Adrenal gland (tissue), 12 donors: ENCODE data around the gene SEMA5A. TPM values are rescaled to one million over a fixed set of nuclear protein-coding genes. Genes with fewer than 3 reads are reported as not detected.

Source experiments
- DNase-seq, 7 donors: peaks; one replicate each; pipeline ENCODE4 v3.0.0-alpha.2; 2019 to 2020
- H3K27ac ChIP-seq, 5 donors: fragments of 200-600 bp; sonication (generic) in 4 of 5; 1 replicate in 3 of 5; 2 replicates in 2 of 5; pipeline versions ENCODE4 v1.5.1 to v1.8.0; 2016 to 2020; ENCODE audit warnings: mild to moderate bottlenecking in 1 of 5
- H3K27me3 ChIP-seq: fragments of 200-600 bp; 2 replicates; pipeline ENCODE4 v1.8.0; 2021
- H3K36me3 ChIP-seq, 2 donors: fragments of 200-600 bp; replicated peaks in 1 of 2; 1 replicate in 1 of 2; 2 replicates in 1 of 2; pipeline versions ENCODE4 v1.5.1 to v1.8.0; 2018 to 2022
- H3K4me1 ChIP-seq, 2 donors: fragments of 200-600 bp; replicated peaks in 1 of 2; 1 replicate in 1 of 2; 2 replicates in 1 of 2; pipeline versions ENCODE4 v1.5.1 to v1.8.0; 2018 to 2021
- H3K4me3 ChIP-seq, 4 donors: fragments of 200-600 bp; sonication (generic) in 3 of 4; one replicate each; pipeline ENCODE4 v1.5.1; 2016 to 2018
- H3K9me3 ChIP-seq, 3 donors: fragments of 200-600 bp; sonication (generic) in 1 of 3; replicated peaks in 1 of 3; 1 replicate in 2 of 3; 2 replicates in 1 of 3; pipeline versions ENCODE4 v1.5.1 to v1.8.0; 2016 to 2021
- CTCF ChIP-seq, 6 experiments: fragments of 450-650 bp in 4 of 6; fragments of 200-600 bp in 2 of 6; sonication (generic) in 1 of 6; IDR thresholded peaks; 1 replicate in 5 of 6; 2 replicates in 1 of 6; pipeline versions ENCODE4 v1.5.1 to v1.8.0; 2016 to 2021; ENCODE audit warnings: antibody characterized with exemption in 6 of 6, mild to moderate bottlenecking in 2 of 6, moderate library complexity in 1 of 6
- POLR2A ChIP-seq, 2 donors: fragments of 450-650 bp; IDR thresholded peaks; one replicate each; pipeline ENCODE4 v1.6.1; 2017; ENCODE audit warnings: antibody characterized with exemption in 2 of 2, mild to moderate bottlenecking in 2 of 2, moderate library complexity in 1 of 2
- WGBS, 4 donors: extraction: QIAGEN DNeasy Blood & Tissue Kit in 2 of 4; methylation state at CpG; one replicate each; pipeline versions ENCODE4 v1.1.5 to v1.1.7; 2013 to 2017; 5-methylcytosine and 5-hydroxymethylcytosine counted together
- intact Hi-C, 2 donors: fragments of 100-400 bp; cut with DNase I; formaldehyde crosslinking; loops; one replicate each; pipeline versions ENCODE4 v1.14.1 to v1.15.0; 2022 to 2023
- polyA plus RNA-seq, 3 donors: library from polyadenylated mRNA; stranded (reverse); fragments of 200-250 nt in 2 of 3; fragments of 350-450 nt in 1 of 3; fragmentation: Illumina TruSeq in 1 of 3; extraction: RNeasy Lipid Tissue Mini Kit (QIAGEN cat#74804) in 1 of 3; gene quantifications; one replicate each; pipeline ENCODE4 v1.2.3, GENCODE V29; 2013 to 2014
- total RNA-seq, 9 donors: library from RNA; depleted of rRNA in 4 of 9; stranded (reverse); fragments of >200 nt in 4 of 9; fragments of 120-200 nt in 1 of 9; fragmentation: NEBNext Ultra II Directional in 1 of 9; extraction: Animal tissue kit (Norgen Biotek cat#: 25700) in 1 of 9; gene quantifications; one replicate each; pipeline versions ENCODE4 v1.1.0 to v1.2.4, GENCODE V29; 2013 to 2023
- donor health status: healthy with polysubstance abuse.
- donor health status: Bipolar disorder and iron deficiency.
- donor health status: DM: yes; HTN: yes; CAD: no.
- donor health status: DM: no; HTN: no; CAD: no.
- donor health status: DM: no; HTN: no; CAD: no.
- donor health status: DM: yes; HTN: yes; CAD: no.

The SEMA5A gene
- total and polyA plus RNA-seq, 12 donors = 0.40 to 6.0 (median 2.6) TPM

GRCh38 chr5:9538504-9538903 lies 7.4 kb downstream of the SEMA5A start:
- no peaks in the 10 kb centered on the region for H3K36me3 ChIP-seq
- no peak for DNase-seq
- no peak for TF ChIP-seq POLR2A (IDR thresholded peaks at IDR 0.05)
- no peak for TF ChIP-seq CTCF (IDR thresholded peaks at IDR 0.05)
- no peak overlapping the region for H3K4me3 ChIP-seq
- intact Hi-C loops = no loop called here
- no peaks in the 10 kb centered on the region for H3K4me1 ChIP-seq
- H3K27ac ChIP-seq = no peak overlapping the region
- no peaks in the 10 kb centered on the region for H3K27me3 ChIP-seq
- H3K9me3 ChIP-seq = no peaks in the 10 kb centered on the region
- 61 to 78% (median 71%) methylated on average over 7 of the region's 7 CpGs for WGBS, 4 donors

- H3K27ac ChIP-seq = no peak overlapping the region
- no peaks in the 10 kb centered on the region for H3K36me3 ChIP-seq
- TF ChIP-seq POLR2A (IDR thresholded peaks at IDR 0.05) = no peak
- no peak for TF ChIP-seq CTCF (IDR thresholded peaks at IDR 0.05)
- WGBS, 4 donors = 70 to 84% (median 77%) methylated on average over 2 of the region's 2 CpGs
- H3K9me3 ChIP-seq = no peaks in the 10 kb centered on the region
- no peaks in the 10 kb centered on the region for H3K4me1 ChIP-seq
- intact Hi-C loops = no loop called here
- H3K27me3 ChIP-seq = no peaks in the 10 kb centered on the region
- DNase-seq = no peak
- H3K4me3 ChIP-seq = no peak overlapping the region
Measured at GRCh38 chr5:9537223-9538141, 8.4 kb downstream of the SEMA5A start.

GRCh38 chr5:9536717-9537116 lies 9.2 kb downstream of the SEMA5A start:
- Histone ChIP-seq H3K4me3 (no peak overlapping the region), H3K27ac (no peak overlapping the region), H3K4me1 (no peaks in the 10 kb centered on the region), H3K9me3 (no peaks in the 10 kb centered on the region), H3K27me3 (no peaks in the 10 kb centered on the region), H3K36me3 (no peaks in the 10 kb centered on the region)
- 60 to 71% (median 69%) methylated on average over 2 of the region's 2 CpGs for WGBS, 4 donors
- intact Hi-C loops = no loop called here
- no peak for DNase-seq
- no peak for TF ChIP-seq CTCF (IDR thresholded peaks at IDR 0.05)
- no peak for TF ChIP-seq POLR2A (IDR thresholded peaks at IDR 0.05)

GRCh38 chr5:9534881-9535517 lies 10.9 kb downstream of the SEMA5A start:
- no peak for DNase-seq
- no peak overlapping the region for H3K27ac ChIP-seq
- no peaks in the 10 kb centered on the region for H3K36me3 ChIP-seq
- TF ChIP-seq POLR2A (IDR thresholded peaks at IDR 0.05) (no peak), CTCF (IDR thresholded peaks at IDR 0.05) (no peak)
- H3K4me3 ChIP-seq = no peak overlapping the region
- H3K27me3 ChIP-seq = no peaks in the 10 kb centered on the region
- WGBS, 4 donors = 87 to 94% (median 90%) methylated on average over 14 to 15 of the region's 15 CpGs
- H3K4me1 ChIP-seq = no peaks in the 10 kb centered on the region
- no peaks in the 10 kb centered on the region for H3K9me3 ChIP-seq
- intact Hi-C loops = no loop called here
